IMR-90 (cell line): Measurements from ENCODE around the gene TEX2. TPM values are rescaled to one million over a fixed set of nuclear protein-coding genes. Genes with fewer than 3 reads are reported as not detected.

Experiments
- ATAC-seq: fragments of 200-7000 bp; cut with Tn5 transposase; 2 replicates; pipeline ENCODE4 v1.9.1; 2020; ENCODE audit warnings: low read depth, mild to moderate bottlenecking, moderate library complexity
- BruUV-seq: library from RNA; stranded (reverse); fragments of 400-500 nt; replicated peaks from 2 replicates; lab custom pipeline; 2021; lab: Mats Ljungman, UMichigan
- CTCF ChIA-PET: fragments of 300-600 bp; formaldehyde crosslinking; extraction: SDS; loops from one replicate; lab custom pipeline; 2021; ENCODE audit warnings: antibody characterized with exemption; lab: Yijun Ruan, JAX
- POLR2A ChIA-PET: fragments of 300-600 bp; sonication (Branson Sonifier 250); formaldehyde crosslinking; loops from one replicate; lab custom pipeline; 2022; ENCODE audit warnings: antibody characterized with exemption; ENCODE audit not compliant: unreplicated experiment; lab: Charles Lee
- DNase-seq: peaks from one replicate; pipeline ENCODE4 v3.0.0; 2013
- H2AFZ ChIP-seq: replicated peaks from 2 replicates; pipeline ENCODE3; 2013; ENCODE audit warnings: low read length, mild to moderate bottlenecking; ENCODE audit not compliant: poor library complexity
- H2AK5ac ChIP-seq: 2 replicates; pipeline ENCODE4 v1.6.1; 2013; ENCODE audit warnings: low read depth, low read length, inconsistent platforms
- H2AK9ac ChIP-seq: replicated peaks from 2 replicates; pipeline ENCODE3; 2013; ENCODE audit warnings: mild to moderate bottlenecking, low read depth, low read length, moderate library complexity; ENCODE audit not compliant: poor library complexity
- H2BK120ac ChIP-seq: 2 replicates; pipeline ENCODE4 v1.6.1; 2013; ENCODE audit warnings: low read depth, low read length, inconsistent platforms
- H2BK15ac ChIP-seq: 3 replicates; pipeline ENCODE4 v1.6.1; 2013; ENCODE audit warnings: low read depth, low read length, inconsistent platforms
- H2BK20ac ChIP-seq: 2 replicates; pipeline ENCODE4 v1.6.1; 2013; ENCODE audit warnings: low read depth, mild to moderate bottlenecking, inconsistent platforms, low read length, moderate library complexity
- H2BK5ac ChIP-seq: 2 replicates; pipeline ENCODE4 v1.6.1; 2013; ENCODE audit warnings: mild to moderate bottlenecking, low read depth, low read length, inconsistent platforms; ENCODE audit not compliant: poor library complexity, severe bottlenecking
- H3K14ac ChIP-seq: replicated peaks from 2 replicates; pipeline ENCODE4 v1.6.1; 2013; ENCODE audit warnings: low read depth, low read length, inconsistent platforms
- H3K18ac ChIP-seq: 2 replicates; pipeline ENCODE4 v1.6.1; 2013; ENCODE audit warnings: low read depth, low read length, control low read depth
- H3K23ac ChIP-seq: 2 replicates; pipeline ENCODE4 v1.6.1; 2013; ENCODE audit warnings: low read depth, low read length, inconsistent platforms
- H3K27ac ChIP-seq: 2 replicates; pipeline ENCODE4 v1.5.1; 2013; ENCODE audit warnings: mild to moderate bottlenecking, control low read depth, low read length; ENCODE audit not compliant: insufficient read depth
- H3K27me3 ChIP-seq: 2 replicates; pipeline ENCODE4 v1.6.1; 2013; ENCODE audit warnings: low read length; ENCODE audit not compliant: control insufficient read depth, insufficient read depth
- H3K36me3 ChIP-seq: 2 replicates; pipeline ENCODE4 v1.6.1; 2013; ENCODE audit warnings: low read length, mixed read lengths; ENCODE audit not compliant: control insufficient read depth, insufficient read depth
- H3K4ac ChIP-seq: 2 replicates; pipeline ENCODE4 v1.6.1; 2013; ENCODE audit warnings: low read depth, low read length, inconsistent platforms
- H3K4me1 ChIP-seq: 2 replicates; pipeline ENCODE4 v1.6.1; 2013; ENCODE audit warnings: low read length, mixed read lengths; ENCODE audit not compliant: control insufficient read depth, insufficient read depth
- H3K4me2 ChIP-seq: 2 replicates; pipeline ENCODE4 v1.6.1; 2013; ENCODE audit warnings: low read depth, mild to moderate bottlenecking, control low read depth, low read length, moderate library complexity
- H3K4me3 ChIP-seq: 2 replicates; pipeline ENCODE4 v1.5.1; 2013; ENCODE audit warnings: low read depth, mild to moderate bottlenecking, control low read depth, low read length, moderate library complexity; ENCODE audit not compliant: insufficient read depth
- H3K56ac ChIP-seq: 2 replicates; pipeline ENCODE4 v1.6.1; 2013; ENCODE audit warnings: low read length, inconsistent platforms; ENCODE audit not compliant: insufficient read depth; ENCODE audit errors: extremely low read depth
- H3K79me1 ChIP-seq, 2 experiments: 2 replicates each; pipeline ENCODE4 v1.6.1; 2013; ENCODE audit warnings: low read length in 2 of 2, inconsistent platforms in 1 of 2, low read depth in 1 of 2
- H3K9ac ChIP-seq: 2 replicates; pipeline ENCODE4 v1.6.1; 2013; ENCODE audit warnings: low read depth, low read length, control low read depth
- H3K9me1 ChIP-seq: 2 replicates; pipeline ENCODE4 v1.6.1; 2013; ENCODE audit warnings: low read length, inconsistent platforms; ENCODE audit not compliant: insufficient read depth
- H3K9me3 ChIP-seq: 2 replicates; pipeline ENCODE4 v1.6.1; 2013; ENCODE audit warnings: low read length; ENCODE audit not compliant: control insufficient read depth, insufficient read depth
- H4K20me1 ChIP-seq: 2 replicates; pipeline ENCODE4 v1.6.1; 2013; ENCODE audit warnings: low read length, inconsistent platforms; ENCODE audit not compliant: insufficient read depth
- H4K5ac ChIP-seq: 2 replicates; pipeline ENCODE4 v1.6.1; 2013; ENCODE audit warnings: mild to moderate bottlenecking, low read depth, low read length, control low read depth
- H4K8ac ChIP-seq, 2 experiments: 2 replicates each; pipeline ENCODE4 v1.6.1; 2013; ENCODE audit warnings: low read depth in 2 of 2, low read length in 2 of 2, control low read depth in 1 of 2, inconsistent platforms in 1 of 2
- H4K91ac ChIP-seq: 2 replicates; pipeline ENCODE4 v1.6.1; 2013; ENCODE audit warnings: low read depth, low read length, inconsistent platforms; ENCODE audit not compliant: insufficient read depth
- MXI1 ChIP-seq: IDR thresholded peaks from 2 replicates; pipeline ENCODE4 v1.6.1; 2012; ENCODE audit warnings: low read depth, mild to moderate bottlenecking, low read length, moderate library complexity, borderline replicate concordance
- WGBS, 2 experiments: methylation state at CpG; one replicate each; pipeline versions ENCODE4 v1.1.5 to v1.1.7; 2013; ENCODE audit warnings: missing lambda C conversion rate in 2 of 2; ENCODE audit not compliant: insufficient read length in 1 of 2; ENCODE audit errors: extremely low coverage in 2 of 2; 5-methylcytosine and 5-hydroxymethylcytosine counted together
- dilution Hi-C: fragments of 300-500 bp; cut with HindIII; formaldehyde crosslinking; loops from one replicate; pipeline ENCODE4 v1.14.3; 2018; ENCODE audit warnings: low sequenced_read_pairs; ENCODE audit not compliant: unreplicated experiment
- in situ Hi-C: fragments of 300-500 bp; cut with MboI; formaldehyde crosslinking; loops from 3 replicates; pipeline ENCODE4 v1.14.3; 2019; ENCODE audit warnings: low sequenced_read_pairs, inconsistent platforms, mixed read lengths
- intact Hi-C: fragments of 100-400 bp; cut with micrococcal nuclease; formaldehyde crosslinking; loops from 2 replicates; pipeline ENCODE4 v1.10.0; 2022
- polyA plus RNA-seq, 3 experiments: library from polyadenylated mRNA; depleted of rRNA; stranded (reverse); fragments of >200 nt; gene quantifications; 2 replicates each; pipeline ENCODE4 v1.2.3, GENCODE V29; 2012; ENCODE audit warnings: low replicate concordance in 1 of 3
- total RNA-seq: library from RNA; depleted of rRNA; stranded (reverse); fragments of >200 nt; gene quantifications from 2 replicates; pipeline ENCODE4 v1.2.3, GENCODE V29; 2012

The TEX2 gene
- total and polyA plus RNA-seq, 2 of the 4 experiments (the other 2 are of a cell fraction), result 18.2 to 21.9 TPM

- intact Hi-C loops (loop anchor here (5.0 kb wide), 1 partner anchor 59 kb away; no protein-coding TSS in a partner anchor), dilution Hi-C loops (no loop called here), in situ Hi-C loops (no loop called here)
- H4K20me1 ChIP-seq, result peaks cover 13% of the 10 kb centered on the region; the same call in 1 of the 2 replicates
- H3K9ac ChIP-seq, result peak overlapping the region; percentile 74
- no peak overlapping the region for H3K18ac ChIP-seq
- H2BK5ac ChIP-seq, result peak overlapping the region; percentile 44
- WGBS, 2 experiments, result 48% methylated on average over 3 of the region's 6 CpGs; no CpG with 5 or more reads in 1 of the 2 experiments
- H4K91ac ChIP-seq, result no peak overlapping the region
- no peak for DNase-seq
- H3K4ac ChIP-seq, result 0 out of 2 replicates have a peak overlapping the region, but pooled peaks have one; percentile 28
- no peaks in the 10 kb centered on the region for H3K36me3 ChIP-seq
- peak overlapping the region; percentile 59; the same call in 1 of the 2 replicates for H2AK5ac ChIP-seq
- ATAC-seq, result no peak
- ChIA-PET POLR2A (no interaction called here), CTCF (interaction anchor here (0.8 kb wide), 1 partner anchor 31 kb away, joined by 3 read pairs; no protein-coding TSS in a partner anchor)
- H3K4me1 ChIP-seq, result peaks cover 5% of the 10 kb centered on the region
- no TSS peak for BruUV-seq
- H3K14ac ChIP-seq, result peak overlapping the region; percentile 85
- H3K27me3 ChIP-seq, result peaks cover 3% of the 10 kb centered on the region; the same call in 1 of the 2 replicates
- peak overlapping the region in 1 of 2 experiments; percentile 62; a peak in 1 of 4 replicates for H4K8ac ChIP-seq
- 0 out of 2 replicates have a peak, but pooled peaks cover 5% of the 10 kb centered on the region for H3K9me1 ChIP-seq
- H3K4me3 ChIP-seq, result peak overlapping the region; percentile 83
- H2BK20ac ChIP-seq, result peak overlapping the region; percentile 17; the same call in 1 of the 2 replicates
- no peak overlapping the region; the same call in 1 of the 2 replicates for H3K56ac ChIP-seq
- no peak overlapping the region; the same call in 2 of the 3 replicates for H2BK15ac ChIP-seq
- peak overlapping the region; percentile 95 for H3K23ac ChIP-seq
- no peaks in the 10 kb centered on the region for H3K9me3 ChIP-seq
- H3K4me2 ChIP-seq, result peak overlapping the region; percentile 95
- peaks cover 42 to 47% of the 10 kb centered on the region in 2 experiments for H3K79me1 ChIP-seq
- H3K27ac ChIP-seq, result peak overlapping the region; percentile 12; the same call in 1 of the 2 replicates
- H4K5ac ChIP-seq, result no peak overlapping the region
- H2AK9ac ChIP-seq, result peak overlapping the region; percentile 98
- peak overlapping the region; percentile 96 for H2AFZ ChIP-seq
- TF ChIP-seq MXI1, result no peak
- H2BK120ac ChIP-seq, result no peak overlapping the region
These were observed 1.5 kb downstream of the TEX2 start for GRCh38 chr17:64261417-64262145.
